Activated CD8-positive, alpha-beta memory T cell treated with anti-CD3 and anti-CD28 coated beads for 4 hours (primary cell): ENCODE data around the gene RAB5A.
"Not testable (repeated sequence)": the region's sequence is repeated elsewhere in the genome, so short reads cannot be mapped to it uniquely, and the experiment has no call there.

Experiments used
- DNase-seq, 2 donors: peaks; one replicate each; pipeline ENCODE4 v3.0.0-alpha.2; 2020; ENCODE audit warnings: low read depth in 2 of 2

The RAB5A gene

GRCh38 chr3:20027136-20027535 is 80.2 kb downstream of the RAB5A start:
- DNase-seq = no peak

- no peak for DNase-seq
Measured at GRCh38 chr3:20028905-20029331, 82.0 kb downstream of the RAB5A start.

- DNase-seq = not testable (repeated sequence)
Measured at GRCh38 chr3:20031939-20032338, 85.0 kb downstream of the RAB5A start.
